Stimulated activated CD8-positive, alpha-beta memory T cell treated with anti-CD3 and anti-CD28 coated beads, Interleukin-2, amount 100 ng/mL, for 1 hour (primary cell): ENCODE measurements around the gene CORO2A.
"Not testable (repeated sequence)": the region's sequence is repeated elsewhere in the genome, so short reads cannot be mapped to it uniquely, and the experiment has no call there.

Experiments
- DNase-seq, 2 donors: peaks; one replicate each; pipeline ENCODE4 v3.0.0-alpha.2; 2020; ENCODE audit warnings: low read depth in 2 of 2

Gene CORO2A

DNA sequence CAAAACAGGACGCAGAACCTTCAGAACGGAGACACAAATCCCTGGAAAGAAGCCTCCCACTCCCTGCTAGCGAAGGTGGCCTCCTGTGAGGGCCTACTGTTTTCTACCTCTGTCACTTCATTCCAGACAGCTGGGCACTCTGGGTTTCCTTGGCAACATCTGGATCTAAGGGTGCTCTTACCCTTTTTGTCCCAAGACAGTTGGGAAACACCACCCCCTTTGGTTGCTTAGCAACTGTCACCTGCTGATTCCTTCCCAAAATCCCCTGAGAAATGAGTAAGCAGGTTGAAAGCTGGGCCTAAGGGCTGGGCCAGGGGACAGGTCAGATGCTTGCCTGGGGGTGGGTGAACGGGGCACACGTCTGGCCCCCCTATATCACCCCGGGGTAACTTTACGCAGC, 106.5 kb downstream of the CORO2A start:
- DNase-seq = no peak

DNA sequence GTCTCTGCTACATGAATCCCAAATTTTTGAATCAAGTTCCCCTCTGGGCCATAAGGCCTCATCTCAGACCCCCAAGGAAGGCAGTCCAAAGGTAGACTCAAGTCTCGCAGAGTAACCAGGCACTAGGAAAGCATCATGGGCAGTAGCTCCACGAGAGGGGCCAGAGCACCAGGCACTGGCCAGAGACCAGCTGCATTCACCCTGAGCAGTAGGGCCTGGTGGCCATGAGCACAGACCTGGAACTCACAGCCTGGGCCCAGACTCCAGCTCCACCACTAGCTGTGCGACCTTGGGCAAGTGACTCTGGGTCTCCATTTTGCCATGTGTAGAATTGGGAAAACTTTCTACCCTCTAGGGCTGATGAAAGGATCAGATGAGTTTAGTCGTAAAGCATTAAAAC, 107.4 kb downstream of the CORO2A start:
- DNase-seq = no peak

DNA sequence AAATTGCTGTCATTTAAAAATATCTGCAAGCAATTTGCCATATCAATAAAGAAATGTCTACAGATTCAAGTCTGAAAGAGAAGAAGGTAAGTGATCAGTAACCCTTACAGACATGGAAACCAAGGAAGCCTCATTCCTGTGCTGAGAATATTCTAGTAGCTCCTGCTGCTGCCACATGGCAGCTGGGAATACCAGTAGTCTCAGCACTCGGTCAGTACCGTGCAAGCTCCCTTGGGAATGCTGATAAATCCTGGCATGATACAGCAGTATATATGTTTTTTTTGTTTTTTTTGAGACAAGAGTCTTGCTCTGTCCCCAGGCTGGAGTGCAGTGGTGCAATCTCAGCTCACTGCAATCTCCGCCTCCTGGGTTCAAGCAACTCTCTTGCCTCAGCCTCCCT, 108.0 kb downstream of the CORO2A start:
- DNase-seq = no peak

DNA sequence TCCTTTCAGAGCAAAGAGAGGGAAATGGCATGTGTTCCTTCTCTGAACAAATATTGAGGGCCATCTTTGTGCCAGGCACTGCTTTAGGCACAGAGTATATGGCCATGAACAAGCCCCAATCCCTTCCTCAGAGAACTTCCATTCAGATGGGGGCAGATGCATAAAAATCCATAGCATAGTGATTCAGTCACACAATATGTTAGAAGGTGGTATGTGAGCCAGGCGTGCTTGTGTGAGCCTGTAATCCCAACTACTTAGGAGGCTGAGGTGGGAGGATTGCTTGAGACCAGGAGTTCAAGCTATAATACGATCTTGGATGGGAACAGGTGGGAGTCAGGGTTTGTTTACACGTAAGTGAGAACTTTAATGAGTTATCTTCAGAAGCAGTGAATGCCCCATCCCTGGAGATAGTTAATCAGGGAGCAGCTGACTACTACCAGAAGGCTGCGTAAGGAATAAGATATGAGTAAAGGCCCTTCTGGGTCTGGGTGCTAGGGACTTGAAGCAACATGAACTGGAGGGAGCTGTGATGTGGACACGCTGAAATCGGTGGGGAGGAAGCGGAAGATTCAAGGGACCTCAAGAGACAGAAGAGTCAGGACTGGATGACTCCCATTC, 108.8 kb downstream of the CORO2A start:
- DNase-seq = no peak

DNA sequence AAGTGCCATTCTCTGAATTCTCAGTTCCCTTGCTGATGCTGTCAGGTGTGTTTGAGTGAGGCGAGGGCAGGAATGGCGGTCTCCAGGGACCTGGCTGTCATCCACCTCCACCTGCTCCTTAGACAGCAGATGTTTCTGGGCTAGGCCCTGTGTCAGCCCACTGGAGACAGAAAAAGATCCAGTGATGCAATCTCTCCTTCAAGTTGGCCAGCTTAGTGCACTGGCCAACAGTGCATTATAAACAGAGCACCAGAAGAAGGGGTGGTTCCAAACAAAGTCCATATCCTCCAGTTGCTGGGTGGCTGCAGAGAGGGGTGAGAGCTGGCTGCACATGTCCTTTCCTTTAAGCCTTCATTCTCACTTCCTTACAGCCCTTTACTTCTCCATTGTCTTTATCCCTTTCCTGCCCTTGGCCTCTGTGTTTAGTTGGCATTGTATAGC, 109.4 kb downstream of the CORO2A start:
- no peak for DNase-seq

DNA sequence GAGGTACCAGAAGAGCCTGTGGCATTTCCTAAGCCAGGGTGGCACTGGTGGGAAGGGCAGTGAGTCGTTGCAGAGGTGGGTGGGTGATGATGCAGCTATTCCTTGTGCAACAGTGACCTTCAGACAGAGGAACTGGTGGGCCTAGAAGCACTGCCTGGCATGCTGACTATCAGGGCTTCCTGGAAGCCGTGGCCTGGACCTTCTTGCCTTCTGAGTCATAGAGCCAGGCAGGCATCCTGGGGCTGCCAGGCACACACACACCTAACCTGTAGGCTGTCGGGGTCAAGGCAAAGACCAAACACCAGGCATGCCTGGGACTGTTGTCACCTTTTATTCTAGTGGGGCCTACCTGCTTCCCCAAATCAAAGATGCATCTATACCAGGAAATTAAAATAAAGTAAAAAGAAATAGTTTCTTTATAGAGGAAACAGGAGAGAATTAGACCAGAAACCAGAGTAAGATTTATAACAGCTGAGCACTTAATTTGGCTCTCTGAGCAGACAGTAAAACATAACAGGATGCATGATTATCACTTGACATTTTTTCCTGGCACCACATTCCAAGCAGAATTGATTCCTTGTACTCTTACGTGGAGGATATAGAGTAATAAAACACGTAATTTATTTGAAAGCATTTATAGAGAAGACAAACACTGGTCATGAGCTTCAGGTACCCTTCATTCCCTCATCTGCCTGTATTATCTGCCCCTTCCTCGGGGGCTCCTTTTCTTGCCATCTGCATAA, 110.8 kb downstream of the CORO2A start:
- no peak for DNase-seq

DNA sequence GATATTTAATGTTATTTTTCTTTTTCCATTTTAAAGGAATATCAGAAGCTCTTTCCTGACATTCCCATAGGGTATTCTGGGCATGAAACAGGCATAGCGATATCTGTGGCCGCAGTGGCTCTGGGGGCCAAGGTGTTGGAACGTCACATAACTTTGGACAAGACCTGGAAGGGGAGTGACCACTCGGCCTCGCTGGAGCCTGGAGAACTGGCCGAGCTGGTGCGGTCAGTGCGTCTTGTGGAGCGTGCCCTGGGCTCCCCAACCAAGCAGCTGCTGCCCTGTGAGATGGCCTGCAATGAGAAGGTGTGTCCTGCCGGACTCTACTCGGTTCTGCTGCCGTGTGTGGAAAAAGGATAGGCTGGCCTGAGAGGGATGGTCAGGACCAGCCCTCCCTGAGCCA, 111.7 kb downstream of the CORO2A start:
- no peak for DNase-seq

DNA sequence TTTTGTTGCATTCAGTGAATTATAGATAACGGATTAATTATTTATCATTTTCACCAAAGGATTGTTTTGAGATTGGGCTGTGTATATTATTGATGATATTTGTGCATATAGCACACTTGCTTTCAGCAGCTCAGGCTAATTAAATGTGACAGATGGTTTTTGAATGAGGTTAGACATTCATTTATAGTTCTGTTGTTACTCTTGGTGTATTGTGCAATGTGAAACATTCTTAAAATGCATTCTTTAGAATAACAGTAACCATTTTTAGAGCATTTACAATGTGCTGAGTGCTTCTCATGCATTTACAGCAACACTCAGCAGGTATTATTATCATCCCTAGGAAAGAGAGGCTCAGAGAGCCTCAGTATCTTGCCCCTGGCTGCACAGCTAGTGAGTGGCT, 112.1 kb downstream of the CORO2A start:
- DNase-seq = no peak

DNA sequence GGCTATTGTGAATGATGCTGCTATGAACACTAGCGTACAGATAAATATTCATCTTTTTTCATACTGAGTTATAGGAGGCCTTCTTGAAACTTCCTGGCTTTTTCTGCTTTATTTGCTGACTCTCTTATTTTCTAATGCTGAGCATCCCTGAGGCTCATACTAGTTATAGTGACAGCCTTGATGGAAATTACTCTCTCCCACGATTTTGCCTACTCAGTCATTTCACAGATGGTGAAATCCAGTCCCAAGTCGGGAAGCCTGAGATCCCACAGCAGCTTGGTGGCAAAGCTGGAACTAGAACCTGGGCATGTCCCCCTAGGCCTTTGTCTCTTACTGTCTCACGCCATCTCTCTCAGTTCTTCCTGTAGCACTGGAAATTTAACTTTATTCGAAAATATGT, 113.5 kb downstream of the CORO2A start:
- DNase-seq = no peak

DNA sequence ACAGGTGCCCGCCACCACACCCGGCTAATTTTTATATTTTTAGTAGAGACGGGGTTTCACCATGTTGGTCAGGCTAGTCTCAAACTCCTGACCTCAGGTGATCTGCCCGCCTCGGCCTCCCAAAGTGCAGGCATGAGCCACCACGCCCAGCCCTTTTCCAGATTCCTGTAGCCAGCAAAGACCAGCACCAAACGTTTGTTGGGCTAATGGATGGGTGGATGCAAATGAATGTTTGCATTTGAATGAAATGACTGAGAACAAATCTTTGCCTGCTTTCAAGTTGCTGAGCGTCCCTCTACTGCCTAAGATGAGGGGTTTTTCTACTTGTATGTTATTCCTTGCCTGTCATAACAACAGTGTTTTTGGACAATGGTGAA, 115.9 kb downstream of the CORO2A start:
- DNase-seq = not testable (repeated sequence)

DNA sequence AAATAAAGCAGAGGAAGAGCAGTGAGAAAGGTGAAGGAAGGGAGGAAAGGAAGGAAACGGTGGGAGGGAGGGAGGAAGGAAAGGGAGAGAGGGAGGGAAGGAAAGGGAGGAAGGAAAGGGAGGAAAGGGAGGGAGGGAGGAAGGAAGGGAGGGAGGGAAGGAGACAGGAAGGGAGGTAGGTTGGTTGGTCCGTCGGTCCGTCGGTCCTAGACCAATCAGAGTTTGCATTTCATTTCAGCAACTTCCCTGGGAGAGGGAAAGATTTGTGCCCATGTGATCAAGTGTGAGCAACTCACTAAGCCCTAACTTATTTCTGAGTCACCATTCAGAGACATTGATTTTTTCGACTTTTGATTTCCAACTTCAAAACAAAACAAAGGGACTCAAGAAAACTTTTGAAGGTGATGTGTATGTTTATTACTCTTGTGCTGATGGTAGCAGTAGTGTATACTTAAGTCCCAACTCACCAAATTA, 117.1 kb downstream of the CORO2A start:
- DNase-seq = no peak

DNA sequence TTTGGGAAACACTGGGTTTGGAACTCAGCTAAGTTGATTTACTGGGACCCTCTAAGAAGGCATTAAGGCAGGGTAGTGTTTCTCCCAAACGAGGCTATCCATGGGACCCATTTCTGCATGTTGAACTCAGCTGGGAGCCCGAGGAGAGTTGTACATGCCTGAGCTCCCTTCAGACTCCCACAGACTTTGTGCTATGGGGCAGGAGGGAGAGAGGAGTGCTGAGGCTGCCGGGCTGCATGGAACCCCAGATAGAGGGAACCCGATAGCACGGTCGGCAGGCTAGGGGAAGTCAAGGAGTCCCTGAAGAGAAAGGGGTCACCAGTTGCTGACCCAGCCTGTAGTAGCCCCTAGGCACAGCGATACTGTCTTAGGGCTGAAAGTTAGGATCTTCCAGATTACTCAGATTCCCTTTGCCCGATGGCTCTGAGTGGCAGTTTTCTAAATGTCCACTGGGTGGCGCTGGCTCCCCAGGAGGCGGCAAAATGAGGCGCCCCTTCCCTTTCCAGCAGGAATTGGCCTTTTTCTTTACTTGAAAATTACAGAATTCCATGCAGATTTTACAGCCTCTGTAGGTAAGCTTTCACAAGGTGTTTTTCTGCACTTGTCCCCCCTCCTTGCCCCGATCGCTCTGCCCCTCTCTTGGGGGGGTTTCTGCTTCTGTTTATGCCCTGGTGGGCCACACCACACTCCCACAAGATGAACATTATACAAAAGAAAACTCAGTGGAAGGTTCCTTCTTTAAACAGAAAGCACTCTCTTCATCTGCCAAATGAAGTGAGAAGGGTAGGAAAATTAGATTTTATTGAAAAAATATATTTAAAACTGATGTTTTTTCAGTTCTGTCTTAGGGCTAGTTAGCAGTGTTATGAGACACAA, 118.1 kb downstream of the CORO2A start:
- peak; percentile 46 to 55 for DNase-seq

DNA sequence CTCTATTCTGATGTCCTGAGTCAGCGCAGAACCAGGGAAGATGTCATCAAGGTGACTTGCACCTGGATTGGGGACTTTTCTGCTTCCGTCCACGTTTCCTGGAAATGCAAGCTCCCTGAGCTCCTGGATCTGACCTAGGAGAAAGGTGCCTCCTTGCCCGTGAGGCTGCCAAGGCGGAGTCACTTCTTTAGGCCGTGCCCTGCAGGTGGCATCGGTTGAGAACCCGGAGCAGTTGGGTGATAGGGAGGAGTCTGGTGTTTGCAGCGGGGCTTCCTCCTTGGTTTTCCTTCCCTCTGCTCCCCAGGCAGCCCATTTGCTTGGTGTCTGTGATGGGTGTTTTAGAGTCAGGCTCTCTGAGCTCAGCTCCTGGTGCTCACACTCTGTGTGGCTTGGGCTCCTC, 120.7 kb downstream of the CORO2A start:
- DNase-seq = no peak
